SK-N-SH (cell line): ENCODE measurements around the gene CXADR. TPM values are rescaled to one million over a fixed set of nuclear protein-coding genes. Genes with fewer than 3 reads are reported as not detected.
A peak's percentile ranks its signal among the peaks of the same experiment; 100 is the strongest.

Experiments used
- CTCF ChIA-PET: fragments of 300-600, 350-600 bp; formaldehyde crosslinking; extraction: SDS; loops from one replicate; lab custom pipeline; 2021; lab: Yijun Ruan, JAX
- POLR2A ChIA-PET: fragments of 350-600 bp; sonication (Branson Sonifier 250); formaldehyde crosslinking; extraction: SDS; loops from one replicate; lab custom pipeline; 2020; ENCODE audit warnings: antibody characterized with exemption, inconsistent platforms; lab: Yijun Ruan, JAX
- DNase-seq: peaks from one replicate; pipeline ENCODE4 v3.0.0; 2012
- H2AFZ ChIP-seq: fragments of 200-600 bp; sonication (generic); 2 replicates; pipeline ENCODE4 v1.8.1; 2016; ENCODE audit warnings: antibody characterized with exemption, mild to moderate bottlenecking, low read depth
- H3F3A ChIP-seq: fragments of 200-600 bp; sonication (generic); replicated peaks from 2 replicates; pipeline ENCODE3; 2016; ENCODE audit warnings: antibody characterized with exemption, mild to moderate bottlenecking; ENCODE audit not compliant: insufficient read depth
- H3K27ac ChIP-seq, 2 experiments: fragments of 200-500 bp in 1 of 2; fragments of 200-600 bp in 1 of 2; sonication (Bioruptor generic) in 1 of 2; sonication (generic), shearing (Covaris generic) in 1 of 2; 2 replicates each; pipeline versions ENCODE4 v1.5.1 to v1.6.1; 2014 to 2016; ENCODE audit warnings: low read depth in 2 of 2, inconsistent platforms in 1 of 2, low read length in 1 of 2, mild to moderate bottlenecking in 1 of 2, mixed read lengths in 1 of 2
- H3K27me3 ChIP-seq: fragments of 200-600 bp; sonication (generic), shearing (Covaris generic); 2 replicates; pipeline ENCODE4 v1.6.1; 2016; ENCODE audit warnings: mixed run types; ENCODE audit not compliant: insufficient read depth
- H3K36me3 ChIP-seq, 2 experiments: fragments of 200-500 bp in 1 of 2; fragments of 200-600 bp in 1 of 2; sonication (Bioruptor generic) in 1 of 2; sonication (generic) in 1 of 2; replicated peaks in 1 of 2; 2 replicates each; pipeline versions ENCODE3 to v1.5.1; 2014 to 2016; ENCODE audit warnings: low read length in 1 of 2, mild to moderate bottlenecking in 1 of 2; ENCODE audit not compliant: insufficient read depth in 2 of 2, control insufficient read depth in 1 of 2
- H3K4me1 ChIP-seq, 2 experiments: fragments of 200-500 bp in 1 of 2; fragments of 200-600 bp in 1 of 2; sonication (Bioruptor generic) in 1 of 2; sonication (generic), shearing (Covaris generic) in 1 of 2; 2 replicates each; pipeline versions ENCODE4 v1.5.1 to v1.6.1; 2014 to 2016; ENCODE audit warnings: low read depth in 1 of 2, low read length in 1 of 2, mixed run types in 1 of 2; ENCODE audit not compliant: insufficient read depth in 2 of 2, control insufficient read depth in 1 of 2
- H3K4me2 ChIP-seq: fragments of 200-600 bp; sonication (generic), shearing (Covaris generic); 2 replicates; pipeline ENCODE4 v1.6.1; 2017; ENCODE audit warnings: mixed run types
- H3K4me3 ChIP-seq, 2 experiments: fragments of 200-500 bp in 1 of 2; fragments of 200-600 bp in 1 of 2; sonication (Bioruptor generic) in 1 of 2; sonication (generic), shearing (Covaris generic) in 1 of 2; 2 replicates each; pipeline versions ENCODE4 v1.5.1 to v1.8.1; 2014 to 2016; ENCODE audit warnings: low read depth in 2 of 2, inconsistent platforms in 1 of 2, low read length in 1 of 2, mild to moderate bottlenecking in 1 of 2, mixed read lengths in 1 of 2, moderate library complexity in 1 of 2
- H3K79me2 ChIP-seq: fragments of 200-600 bp; sonication (generic); 2 replicates; pipeline ENCODE4 v1.8.1; 2017; ENCODE audit warnings: mild to moderate bottlenecking; ENCODE audit not compliant: insufficient read depth
- H3K9ac ChIP-seq: fragments of 200-600 bp; sonication (generic); 2 replicates; pipeline ENCODE4 v1.6.1; 2017; ENCODE audit warnings: mixed run types
- H3K9me2 ChIP-seq: fragments of 200-600 bp; sonication (generic); 2 replicates; pipeline ENCODE4 v1.6.1; 2017; ENCODE audit warnings: mixed run types
- H3K9me3 ChIP-seq: fragments of 200-600 bp; sonication (generic); 2 replicates; pipeline ENCODE4 v1.6.1; 2017; ENCODE audit warnings: mixed run types, mild to moderate bottlenecking, moderate library complexity
- H4K20me1 ChIP-seq: fragments of 200-600 bp; sonication (generic); 2 replicates; pipeline ENCODE4 v1.6.1; 2017; ENCODE audit warnings: mild to moderate bottlenecking, mixed run types; ENCODE audit not compliant: insufficient read depth
- EP300 ChIP-seq, 2 experiments: IDR thresholded peaks; 2 replicates each; pipeline versions ENCODE4 v1.4.0 to v1.6.1; 2012; ENCODE audit warnings: borderline replicate concordance in 1 of 2, low read depth in 1 of 2, low read length in 1 of 2
- FOXJ3 ChIP-seq: sonication (generic); formaldehyde crosslinking; IDR thresholded peaks from 2 replicates; pipeline ENCODE4 v1.5.1; 2020; ENCODE audit warnings: mild to moderate bottlenecking, missing genetic modification reagents
- REST ChIP-seq: IDR thresholded peaks from 2 replicates; pipeline ENCODE4 v1.6.1; 2012; ENCODE audit warnings: mild to moderate bottlenecking, low read depth, low read length, moderate library complexity
- TEAD4 ChIP-seq: IDR thresholded peaks from 2 replicates; pipeline ENCODE4 v1.4.0; 2012; ENCODE audit warnings: mild to moderate bottlenecking, borderline replicate concordance; ENCODE audit not compliant: insufficient read depth
- WGBS: methylation state at CpG from one replicate; pipeline ENCODE4 v1.1.6; 2017; ENCODE audit warnings: low lambda C conversion rate; 5-methylcytosine and 5-hydroxymethylcytosine counted together
- polyA plus RNA-seq, 3 experiments: library from polyadenylated mRNA; depleted of rRNA; stranded (reverse); fragments of >200 nt; gene quantifications; 2 replicates each; pipeline ENCODE4 v1.2.3, GENCODE V29; 2012

The CXADR gene
- polyA plus RNA-seq, 1 of the 3 experiments (the other 2 are of a cell fraction): 1.1 TPM

- TF ChIP-seq REST: no peak
- TF ChIP-seq EP300 (IDR thresholded peaks at IDR 0.05; ENCODE audit: borderline replicate concordance in 1 of 2, low read depth in 1 of 2, low read length in 1 of 2): peak in 1 of 2 experiments; percentile 68; a peak in 1 of 4 replicates
Measured at GRCh38 chr21:17537299-17537698, 24.5 kb downstream of the CXADR start (continued).

DNA sequence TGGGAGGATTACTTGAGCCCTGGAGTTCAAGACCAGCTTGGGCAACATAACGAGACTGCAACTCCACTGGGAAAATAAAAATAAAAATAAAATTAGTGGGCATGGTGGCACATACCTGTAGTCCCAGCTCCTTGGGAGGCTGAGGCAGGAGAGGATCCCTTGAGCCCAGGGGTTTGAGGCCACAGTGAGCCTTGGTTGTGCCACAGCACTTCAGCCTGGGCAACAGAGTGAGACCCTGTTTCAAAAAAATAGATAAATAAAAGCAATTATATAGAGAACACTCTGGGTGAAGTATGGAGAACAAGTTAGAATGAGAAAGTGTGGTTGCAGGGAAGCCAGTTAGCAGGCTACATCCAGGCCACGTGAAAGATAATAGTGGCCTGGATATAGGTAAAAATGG is 25.7 kb downstream of the CXADR start:
- H4K20me1 ChIP-seq: no peaks in the 10 kb centered on the region
- H3K79me2 ChIP-seq: no peaks in the 10 kb centered on the region
- no peaks in the 10 kb centered on the region for H3K9me2 ChIP-seq
- no peak overlapping the region for H3K27ac ChIP-seq
- TF ChIP-seq TEAD4: no peak
- no peaks in the 10 kb centered on the region for H3F3A ChIP-seq
- H3K4me1 ChIP-seq: peaks cover 0 to 9% of the 10 kb centered on the region in 2 experiments; a peak in 2 of 4 replicates
- WGBS: 79% methylated on average over 2 of the region's 2 CpGs
- H3K4me3 ChIP-seq: no peak overlapping the region
- H3K36me3 ChIP-seq: no peaks in the 10 kb centered on the region
- H3K9me3 ChIP-seq: no peaks in the 10 kb centered on the region
- no peak overlapping the region for H3K4me2 ChIP-seq
- H2AFZ ChIP-seq: no peak overlapping the region
- DNase-seq: no peak
- CTCF ChIA-PET: interaction anchor here (1.0 to 1.2 kb wide), 2 partner anchors 12 to 16 kb away, joined by 3 to 7 read pairs; no protein-coding TSS in a partner anchor
- H3K9ac ChIP-seq: no peak overlapping the region
- POLR2A ChIA-PET: no interaction called here
- H3K27me3 ChIP-seq: no peaks in the 10 kb centered on the region; the same call in 1 of the 2 replicates

GRCh38 chr21:17539323-17539722 is 26.5 kb downstream of the CXADR start:
- 84% methylated on average over 1 of the region's 1 CpG for whole genome bisulfite sequencing
- Histone ChIP-seq H3K36me3 (no peaks in the 10 kb centered on the region), H3F3A (no peaks in the 10 kb centered on the region), H3K27me3 (no peaks in the 10 kb centered on the region; the same call in 1 of the 2 replicates), H3K79me2 (no peaks in the 10 kb centered on the region), H3K4me2 (no peak overlapping the region), H3K4me3 (no peak overlapping the region), H3K9me2 (no peaks in the 10 kb centered on the region), H3K27ac (no peak overlapping the region), H3K9ac (no peak overlapping the region), H4K20me1 (no peaks in the 10 kb centered on the region), H2AFZ (no peak overlapping the region), H3K9me3 (no peaks in the 10 kb centered on the region), H3K4me1 (peaks cover 0 to 9% of the 10 kb centered on the region in 2 experiments; a peak in 2 of 4 replicates)
- ChIA-PET CTCF (interaction anchor here (1.0 to 1.2 kb wide), 2 partner anchors 13 to 15 kb away, joined by 3 to 7 read pairs; no protein-coding TSS in a partner anchor), POLR2A (no interaction called here)
- DNase-seq: no peak
- TF ChIP-seq FOXJ3 (CRISPR knock-in tag): no peak
